NCI-H1436 (cell line): ENCODE measurements around the gene SLC29A4.
"Not testable (repeated sequence)": the region's sequence is repeated elsewhere in the genome, so short reads cannot be mapped to it uniquely, and the experiment has no call there.

Experiments
- DNase-seq: peaks from one replicate; lab custom pipeline; 2025; lab: John Stamatoyannopoulos, UW

Gene SLC29A4

GRCh38 chr7:5274985-5275431 is 7.7 kb upstream of the SLC29A4 start:
- DNase-seq: peak; percentile 9

DNA sequence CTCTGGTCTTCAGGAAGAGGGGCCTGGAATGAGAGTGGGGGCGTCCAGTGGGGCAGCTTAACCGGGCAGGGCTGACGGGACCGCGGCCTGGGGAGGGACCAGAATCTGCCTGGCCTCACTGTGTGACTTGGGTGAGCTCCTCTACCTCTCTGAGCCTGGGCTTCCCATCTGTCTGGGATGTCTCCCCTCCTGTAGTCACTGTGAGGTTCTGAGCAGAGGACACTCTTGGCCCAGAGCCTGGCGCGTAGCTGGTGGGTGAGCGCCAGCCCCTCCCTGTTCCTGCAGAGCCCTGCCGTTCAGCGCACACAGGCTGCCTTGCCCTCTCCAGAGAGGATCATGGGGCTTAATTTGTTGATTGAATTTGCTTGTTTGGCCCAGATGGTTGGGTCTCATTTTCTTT is 7.2 kb upstream of the SLC29A4 start:
- peak; percentile 9 for DNase-seq

DNA sequence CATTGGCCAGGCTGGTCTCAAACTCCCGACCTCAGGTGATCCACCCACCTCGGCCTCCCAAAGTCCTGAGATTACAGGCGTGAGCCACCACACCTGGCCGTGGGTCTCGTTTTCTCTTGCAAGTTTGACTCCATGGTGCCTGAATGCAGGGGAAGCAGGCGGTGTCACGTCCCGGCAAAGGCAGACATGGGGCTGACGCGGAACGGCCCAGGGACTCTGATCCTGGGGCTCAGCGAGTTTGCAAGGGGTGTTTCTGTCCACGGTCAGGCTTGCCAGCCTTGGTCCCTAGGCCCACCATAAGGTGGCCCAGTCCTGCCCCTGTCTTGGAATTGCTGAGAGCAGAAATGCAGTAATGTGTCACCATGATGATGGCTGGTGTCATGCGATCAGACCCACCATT is 6.6 kb upstream of the SLC29A4 start:
- DNase-seq: not testable (repeated sequence)

DNA sequence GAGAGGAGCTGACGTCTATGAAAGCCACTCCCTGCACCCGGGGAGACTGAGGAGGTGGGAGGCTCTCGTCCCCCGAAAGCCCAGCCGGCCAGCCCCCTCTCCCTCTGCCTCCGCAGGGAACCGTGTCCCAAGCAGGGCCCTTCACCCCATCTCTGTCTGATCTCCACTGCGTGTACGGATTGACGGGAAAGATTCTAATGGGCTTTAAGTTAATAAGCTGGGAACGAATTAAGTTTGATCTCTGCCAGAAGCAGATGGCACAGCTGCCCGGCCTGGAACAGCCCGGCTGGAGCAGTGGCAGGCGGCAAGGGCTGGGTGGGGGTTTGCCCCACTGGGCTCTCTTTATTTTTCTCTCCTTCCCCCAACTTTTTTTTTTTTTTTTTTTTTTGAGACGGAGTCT is 6.1 kb upstream of the SLC29A4 start:
- DNase-seq: no peak

GRCh38 chr7:5278766-5279165 is 4.0 kb upstream of the SLC29A4 start:
- DNase-seq: no peak

DNA sequence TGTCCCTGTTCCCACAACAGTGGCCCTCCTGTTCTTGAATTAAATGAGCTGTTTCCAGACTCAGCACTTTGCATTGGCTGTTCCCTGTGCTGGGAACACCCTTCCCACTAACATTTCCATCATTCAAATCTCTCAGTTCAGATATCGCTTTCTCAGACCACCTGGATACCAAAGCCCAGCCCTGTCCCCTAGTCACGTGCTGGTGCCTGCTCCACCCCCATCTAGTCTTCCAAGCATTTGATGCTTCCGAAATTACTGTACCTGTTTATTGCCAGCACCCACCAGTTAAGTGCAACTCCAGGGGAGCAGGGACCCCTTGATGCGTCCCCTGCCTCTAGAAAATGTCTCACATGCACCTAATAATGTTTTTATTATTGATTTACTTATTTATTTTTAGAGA is 3.0 kb upstream of the SLC29A4 start:
- DNase-seq: no peak

DNA sequence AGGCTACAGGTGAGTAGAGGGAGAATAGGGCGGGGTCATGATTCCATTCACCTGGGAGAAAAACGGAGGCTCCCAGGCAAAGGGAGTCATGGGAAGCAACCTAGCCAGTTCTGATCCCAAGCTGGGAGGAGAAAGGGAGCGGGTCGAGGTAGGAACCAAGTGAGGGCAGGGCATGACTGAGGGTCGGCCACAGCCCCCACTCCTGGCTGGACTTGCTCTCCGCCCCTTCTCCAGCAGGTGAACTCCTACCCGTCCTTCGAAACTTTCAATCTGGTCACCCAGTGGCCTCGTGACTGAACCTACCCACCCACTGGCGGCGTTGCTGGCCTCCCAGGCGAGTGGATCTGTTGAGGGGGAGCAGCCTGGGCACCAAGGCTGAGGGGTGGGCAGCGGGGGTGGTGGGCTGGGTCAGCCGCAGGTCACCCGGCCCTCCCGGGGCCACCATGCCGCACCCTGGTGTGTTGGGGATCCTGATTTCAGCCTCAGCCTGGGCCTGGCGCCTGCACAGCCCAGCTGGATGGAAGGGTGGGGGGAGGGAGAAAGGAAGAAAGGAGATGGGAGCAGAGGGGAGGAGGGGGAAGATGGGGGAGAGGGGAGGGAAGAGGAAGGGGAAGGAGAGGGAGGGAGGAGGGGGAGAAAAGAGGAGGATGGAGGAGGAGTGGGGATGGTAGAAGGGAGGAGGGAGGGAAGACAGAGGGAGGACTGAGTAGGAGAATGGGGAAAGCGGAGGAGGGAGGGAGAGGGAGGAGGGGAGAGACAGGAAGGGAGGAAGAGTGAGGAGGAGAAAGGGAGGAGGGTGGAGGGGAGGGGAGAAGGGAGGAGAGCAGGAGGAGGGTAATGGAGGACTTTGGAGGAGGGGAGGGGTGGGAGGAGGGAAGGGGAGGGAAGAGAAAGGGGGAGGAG is 894 bp upstream of the SLC29A4 start:
- not testable (repeated sequence) for DNase-seq

DNA sequence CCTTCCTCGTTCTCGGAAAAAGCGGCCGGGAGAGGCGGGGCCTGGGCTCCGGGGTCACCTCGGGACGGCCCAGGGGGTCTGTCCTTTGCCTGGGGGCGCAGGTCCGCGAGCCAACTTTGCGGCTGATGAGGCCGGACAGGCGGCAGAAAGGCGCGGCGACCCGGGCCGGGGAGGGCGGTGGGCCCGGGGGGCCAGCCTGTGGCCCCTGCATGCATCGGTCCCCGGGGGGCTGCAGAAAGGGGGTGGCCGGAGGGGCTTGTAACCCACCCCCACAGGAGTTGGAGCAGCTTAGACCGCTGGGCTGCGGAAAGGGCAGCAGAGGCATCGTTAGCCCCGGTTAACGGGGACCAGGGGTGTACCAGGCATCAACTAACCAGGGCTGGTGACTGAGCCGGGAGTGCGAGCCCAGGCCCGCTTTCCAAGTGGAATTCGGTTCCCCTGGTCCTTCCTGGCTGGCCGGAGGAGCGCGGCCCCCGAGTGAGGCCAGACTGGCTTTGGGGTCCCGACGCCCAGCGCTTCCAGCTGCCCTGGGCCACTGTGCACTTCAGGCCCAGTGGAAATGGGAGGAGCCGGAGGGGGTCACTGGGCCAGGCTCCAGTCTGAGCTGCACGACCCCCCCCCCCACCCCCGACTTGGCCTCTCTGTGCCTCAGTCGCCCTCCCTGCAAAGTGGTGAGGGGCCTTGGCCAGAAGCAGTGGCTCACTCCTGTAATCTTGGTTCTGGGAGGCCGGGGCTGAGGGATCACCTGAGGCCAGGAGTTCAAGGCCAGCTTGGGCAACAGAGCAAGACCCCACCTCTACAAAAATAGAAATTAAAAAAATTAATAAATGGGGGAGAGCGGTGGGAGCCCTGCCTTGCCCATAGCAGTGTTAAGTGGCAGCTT is 919 bp downstream of the SLC29A4 start:
- DNase-seq: no peak

DNA sequence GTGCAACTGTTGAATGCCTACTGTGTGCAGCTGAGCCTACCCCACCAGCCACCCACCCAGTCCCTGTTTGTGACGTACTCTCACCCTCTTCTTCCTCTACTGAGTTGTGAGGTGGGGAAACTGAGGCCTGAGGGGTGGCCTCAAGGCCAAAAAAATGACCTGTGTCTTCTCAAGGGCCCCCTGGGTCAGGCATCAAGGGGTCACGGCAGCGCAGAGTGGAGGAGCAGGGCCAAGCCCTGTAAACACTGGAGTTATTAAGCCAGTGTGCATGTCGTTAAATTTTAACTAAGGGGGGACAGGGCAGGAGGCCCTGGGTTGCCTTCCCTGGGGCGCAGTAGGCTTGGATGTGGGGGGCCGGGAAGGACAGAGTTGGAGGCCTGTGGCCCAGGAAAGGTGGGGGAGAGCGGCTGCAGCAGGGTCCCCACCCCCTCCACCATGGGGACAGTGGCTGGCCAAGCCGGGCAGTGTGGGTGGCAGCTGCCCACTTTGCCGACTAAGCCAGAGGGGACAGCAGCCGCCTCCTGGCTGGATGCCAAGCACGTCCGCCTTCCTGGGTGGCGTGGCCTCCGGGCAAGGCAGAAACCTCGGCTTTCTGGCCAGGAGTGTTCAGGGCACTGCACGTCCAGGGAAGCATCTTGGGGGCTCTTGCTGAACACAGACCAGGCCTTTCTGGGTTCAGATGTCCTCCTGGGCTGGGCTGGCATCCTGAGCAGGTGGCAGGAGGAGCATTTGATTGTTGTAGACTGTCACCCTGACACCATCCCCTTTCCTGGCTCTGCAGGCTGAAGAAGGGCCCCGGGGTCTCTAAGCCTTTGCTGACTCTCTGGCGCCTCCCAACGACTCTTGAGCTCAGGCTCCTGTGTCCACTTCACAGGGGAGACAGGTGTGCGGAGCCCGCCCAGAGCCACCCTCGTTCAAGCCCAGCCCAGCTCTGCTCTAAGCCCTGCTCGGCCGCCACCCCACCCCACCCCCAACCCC is 1.9 kb downstream of the SLC29A4 start:
- DNase-seq: peak; percentile 84

- DNase-seq: no peak
Measured at GRCh38 chr7:5286933-5287332, 4.2 kb downstream of the SLC29A4 start.

GRCh38 chr7:5287373-5287772 is 4.6 kb downstream of the SLC29A4 start:
- DNase-seq: not testable (repeated sequence)

DNA sequence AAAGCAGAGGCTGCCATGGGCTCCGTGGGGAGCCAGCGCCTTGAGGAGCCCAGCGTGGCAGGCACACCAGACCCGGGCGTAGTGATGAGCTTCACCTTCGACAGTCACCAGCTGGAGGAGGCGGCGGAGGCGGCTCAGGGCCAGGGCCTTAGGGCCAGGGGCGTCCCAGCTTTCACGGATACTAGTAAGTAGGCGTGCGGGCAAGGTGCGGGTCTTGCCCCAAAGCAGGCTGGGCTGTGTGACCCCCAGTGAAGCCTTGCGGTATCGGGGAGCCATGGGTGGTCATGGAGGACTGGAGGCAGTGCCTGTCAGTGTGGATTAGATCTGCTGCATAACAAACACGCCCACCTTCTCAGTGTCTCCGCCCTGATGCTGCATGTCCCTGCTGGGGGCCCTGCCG is 5.1 kb downstream of the SLC29A4 start:
- DNase-seq: no peak

DNA sequence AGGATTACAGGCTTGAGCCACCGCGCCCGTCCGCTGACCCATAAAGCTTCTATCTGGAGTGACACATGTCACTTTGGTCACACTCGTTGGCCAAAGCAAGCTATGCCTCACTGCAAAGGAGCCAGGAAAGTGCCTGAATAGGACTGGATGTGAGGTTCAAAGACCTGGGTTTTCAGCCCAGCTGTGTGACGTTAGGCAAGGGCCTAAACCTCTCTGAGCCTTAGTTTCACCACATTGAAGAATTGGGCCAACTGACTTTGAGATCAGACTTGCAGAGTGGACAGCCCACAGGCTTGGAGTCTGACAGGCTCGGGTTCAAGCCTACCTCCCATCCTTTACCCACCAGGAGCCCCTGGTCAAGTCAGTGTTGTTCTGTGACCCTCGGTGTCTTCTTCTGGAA is 5.8 kb downstream of the SLC29A4 start:
- not testable (repeated sequence) for DNase-seq

DNA sequence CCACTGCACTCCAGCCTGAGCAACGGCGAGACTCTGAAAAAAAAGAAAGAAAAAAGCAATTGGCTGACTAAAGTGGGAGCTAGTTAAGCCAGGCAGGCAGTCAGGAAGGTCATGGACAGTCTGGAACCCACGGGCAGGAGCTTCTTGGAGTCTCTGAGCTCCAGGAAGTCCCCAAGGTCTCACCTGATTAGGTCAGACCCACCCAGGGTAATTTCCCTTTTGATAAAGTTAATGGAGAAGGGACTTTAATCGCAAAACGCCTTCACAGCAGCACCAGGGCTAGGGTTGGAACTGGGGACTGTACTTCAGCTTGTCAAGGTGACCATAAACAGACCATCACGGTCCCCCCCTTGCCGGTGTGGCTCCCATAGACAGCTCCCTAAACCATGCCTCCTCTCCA is 6.6 kb downstream of the SLC29A4 start:
- DNase-seq: no peak

DNA sequence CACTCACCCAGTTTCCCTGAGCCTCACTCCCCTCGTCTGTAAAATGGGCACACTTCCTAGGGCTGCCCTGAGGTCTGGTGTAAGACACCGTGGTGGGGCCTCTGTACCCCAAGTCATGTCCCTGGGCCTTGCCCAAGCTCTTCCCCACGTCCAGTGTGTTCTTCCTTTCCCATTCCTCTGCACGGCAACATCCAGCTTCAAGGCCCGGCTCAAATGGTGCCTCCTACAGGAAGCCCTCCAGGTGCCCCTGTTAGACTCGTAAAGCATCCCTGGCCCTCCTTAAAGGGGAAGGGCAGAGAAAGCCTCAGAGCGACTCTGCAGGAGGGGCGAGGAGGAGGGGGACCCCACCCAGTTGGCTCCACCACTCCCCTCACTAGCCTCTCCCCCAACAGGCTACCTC is 8.6 kb downstream of the SLC29A4 start:
- DNase-seq: no peak

GRCh38 chr7:5291711-5292335 is 9.1 kb downstream of the SLC29A4 start:
- not testable (repeated sequence) for DNase-seq

GRCh38 chr7:5294169-5294987 is 11.6 kb downstream of the SLC29A4 start:
- no peak for DNase-seq

- no peak for DNase-seq
Measured at GRCh38 chr7:5295039-5296014, 12.6 kb downstream of the SLC29A4 start.

- no peak for DNase-seq
Measured at GRCh38 chr7:5296015-5296610, 13.4 kb downstream of the SLC29A4 start.
